Effector CD4-positive, alpha-beta T cell (primary cell): ENCODE measurements around the gene LYRM2.
A peak's percentile ranks its signal among the peaks of the same experiment; 100 is the strongest.
"Not testable (repeated sequence)": the region's sequence is repeated elsewhere in the genome, so short reads cannot be mapped to it uniquely, and the experiment has no call there.

Experiments
- DNase-seq: peaks from one replicate; pipeline ENCODE4 v3.0.0-alpha.2; 2020

LYRM2 gene

GRCh38 chr6:89644864-89645263 lies 6.3 kb upstream of the LYRM2 start:
- DNase-seq = no peak

- DNase-seq = no peak
These were observed 4.9 kb upstream of the LYRM2 start for GRCh38 chr6:89643406-89643805.

- no peak for DNase-seq
These were observed 4.4 kb upstream of the LYRM2 start for GRCh38 chr6:89642956-89643355.

- DNase-seq = not testable (repeated sequence)
These were observed 3.0 kb upstream of the LYRM2 start for GRCh38 chr6:89641581-89641980.

DNA sequence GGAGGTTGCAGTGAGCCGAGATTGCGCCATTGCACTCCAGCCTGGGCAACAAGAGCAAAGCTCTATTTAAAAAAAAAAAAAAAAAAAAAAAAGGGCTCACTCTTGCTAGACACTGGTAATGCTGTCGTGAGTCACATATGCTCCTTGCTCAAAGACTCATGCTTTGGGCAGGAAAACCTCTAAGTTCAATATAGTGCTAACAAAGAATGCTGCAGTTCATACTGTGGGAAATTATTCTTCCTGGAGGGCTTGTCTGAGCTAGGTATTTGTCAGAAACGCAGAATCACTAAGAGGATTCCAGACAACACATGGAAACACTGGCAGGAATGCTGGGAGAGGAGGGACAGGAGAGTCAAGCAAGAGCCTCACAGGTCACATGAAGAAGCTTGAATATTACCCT lies 2.3 kb upstream of the LYRM2 start:
- DNase-seq = no peak

- DNase-seq = no peak
These were observed 607 bp downstream of the LYRM2 start for GRCh38 chr6:89637960-89638319.

DNA sequence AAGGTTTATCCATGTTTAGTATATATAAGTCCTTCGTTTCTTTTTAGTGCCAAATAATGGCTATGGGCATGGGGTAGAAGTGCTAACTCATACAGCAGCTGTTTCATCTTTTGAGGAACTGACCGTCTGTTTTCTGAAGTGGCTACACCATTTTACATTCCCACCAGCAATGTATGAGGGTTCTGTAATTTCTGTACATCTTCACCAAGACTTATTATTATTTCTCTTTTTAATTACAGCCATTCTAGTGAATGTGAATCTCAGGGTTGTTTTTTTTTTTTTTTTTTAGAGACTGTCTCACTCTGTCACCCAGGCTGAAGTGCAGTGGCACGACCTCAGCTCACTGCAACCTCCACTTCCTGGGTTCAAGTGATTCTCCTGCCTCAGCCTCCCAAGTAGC lies 2.1 kb downstream of the LYRM2 start:
- not testable (repeated sequence) for DNase-seq

DNA sequence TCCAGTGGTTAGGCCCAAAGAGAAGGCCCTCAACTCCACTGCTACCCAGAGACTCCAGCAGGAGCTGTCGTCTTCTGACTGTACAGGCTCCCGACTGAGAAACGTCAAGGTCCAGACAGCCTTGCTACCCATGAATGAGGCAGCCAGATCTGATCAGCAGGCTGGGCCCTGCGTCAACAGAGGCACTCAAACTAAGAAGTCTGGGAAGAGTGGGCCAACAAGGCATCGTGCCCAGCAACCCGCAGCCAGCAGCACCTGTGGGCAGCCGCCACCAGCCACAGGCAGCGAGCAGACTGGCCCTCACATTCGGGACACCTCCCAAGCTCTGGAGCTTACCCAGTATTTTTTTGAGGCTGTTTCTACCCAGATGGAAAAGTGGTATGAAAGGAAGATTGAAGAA lies 8.1 kb downstream of the LYRM2 start:
- DNase-seq = no peak

GRCh38 chr6:89623749-89624148 lies 14.8 kb downstream of the LYRM2 start:
- DNase-seq = no peak

- no peak for DNase-seq
These were observed 19.0 kb downstream of the LYRM2 start for GRCh38 chr6:89619567-89619966.

- DNase-seq = no peak
These were observed 20.5 kb downstream of the LYRM2 start for GRCh38 chr6:89618026-89618425.

GRCh38 chr6:89616531-89616930 lies 22.0 kb downstream of the LYRM2 start:
- DNase-seq = no peak

- no peak for DNase-seq
These were observed 22.7 kb downstream of the LYRM2 start for GRCh38 chr6:89615882-89616281.

- no peak for DNase-seq
These were observed 24.8 kb downstream of the LYRM2 start for GRCh38 chr6:89613790-89614189.

DNA sequence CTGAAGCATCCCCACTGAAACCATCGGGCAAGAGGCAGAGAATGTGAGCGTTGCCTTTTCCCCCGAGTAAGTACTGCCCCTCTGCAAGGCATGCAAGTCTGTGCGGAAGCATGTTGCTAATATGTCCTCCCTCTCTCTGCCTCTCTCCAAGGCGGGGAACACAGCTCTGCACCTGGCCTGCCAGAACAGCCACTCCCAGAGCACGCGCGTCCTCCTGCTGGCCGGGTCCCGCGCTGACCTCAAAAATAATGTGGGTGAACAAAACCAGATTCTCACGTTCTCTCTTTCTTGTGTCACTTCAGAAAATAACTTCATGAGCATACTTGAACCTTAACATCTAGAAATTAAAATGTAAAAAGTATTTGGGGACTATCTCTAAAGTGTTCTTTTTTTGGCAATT lies 26.4 kb downstream of the LYRM2 start:
- DNase-seq = no peak

- DNase-seq = no peak
These were observed 26.9 kb downstream of the LYRM2 start for GRCh38 chr6:89611666-89612065.

- peak; percentile 76 for DNase-seq
These were observed 28.4 kb downstream of the LYRM2 start for GRCh38 chr6:89610149-89610642.

DNA sequence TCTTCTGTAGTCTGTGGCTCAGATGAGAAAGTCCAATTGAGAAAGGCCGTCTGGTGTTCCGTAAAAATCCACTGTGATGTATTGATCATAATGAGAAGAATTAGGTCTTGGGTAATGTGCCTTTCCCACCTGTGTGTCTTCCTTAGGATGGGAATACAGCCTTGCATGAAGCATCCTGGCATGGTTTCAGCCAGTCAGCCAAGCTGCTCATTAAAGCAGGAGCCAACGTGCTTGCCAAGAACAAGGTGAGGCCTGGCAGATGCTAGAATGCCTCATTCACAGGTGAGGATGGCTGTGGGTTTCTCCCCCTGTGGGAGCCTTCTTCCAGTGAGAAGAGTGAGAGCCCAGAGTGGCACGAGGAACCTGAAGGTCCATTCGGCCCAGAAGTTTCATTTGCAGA lies 32.7 kb downstream of the LYRM2 start:
- no peak for DNase-seq

GRCh38 chr6:89604653-89605052 lies 33.9 kb downstream of the LYRM2 start:
- DNase-seq = no peak

GRCh38 chr6:89602166-89602565 lies 36.4 kb downstream of the LYRM2 start:
- DNase-seq = no peak

DNA sequence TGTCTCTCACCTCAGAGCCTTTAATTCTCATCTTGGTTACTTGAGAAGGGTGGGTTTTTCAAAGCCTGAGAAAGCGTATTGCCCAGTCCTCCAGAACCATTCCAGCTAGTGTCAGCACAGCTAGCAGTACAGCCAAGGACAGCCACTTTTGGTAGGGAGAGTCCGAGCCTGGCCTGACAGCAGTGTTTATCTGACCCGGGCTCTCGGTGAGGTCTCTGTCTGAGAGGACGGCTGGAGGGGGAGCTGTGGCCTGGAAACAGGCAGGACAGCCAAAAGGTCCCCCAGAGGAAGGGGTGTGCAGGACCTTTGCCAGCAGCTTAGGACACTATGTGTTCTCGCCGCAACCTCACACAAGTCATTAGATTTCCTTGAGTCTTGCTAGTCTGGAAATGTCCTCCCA lies 38.8 kb downstream of the LYRM2 start:
- DNase-seq = no peak

GRCh38 chr6:89597988-89598387 lies 40.6 kb downstream of the LYRM2 start:
- DNase-seq = no peak

DNA sequence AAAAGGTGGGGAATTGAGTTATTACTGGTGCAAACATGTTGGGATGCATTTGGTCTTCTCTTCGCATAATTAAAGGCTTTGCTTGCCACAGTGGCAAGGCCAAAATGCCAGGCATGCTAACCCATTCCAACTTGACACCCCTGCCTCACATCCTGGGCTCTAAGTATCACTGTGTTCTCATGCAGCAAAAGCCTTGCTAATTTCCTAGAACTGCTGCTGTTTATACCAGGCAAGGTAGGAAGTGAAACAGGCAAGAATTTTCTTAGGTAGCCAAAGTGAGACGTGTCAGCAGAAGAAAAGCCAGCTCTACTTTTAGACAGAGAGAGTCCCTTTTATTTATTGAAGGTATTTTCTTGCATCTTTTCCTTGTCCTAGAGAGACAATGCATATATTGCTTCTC lies 41.2 kb downstream of the LYRM2 start:
- DNase-seq = no peak

DNA sequence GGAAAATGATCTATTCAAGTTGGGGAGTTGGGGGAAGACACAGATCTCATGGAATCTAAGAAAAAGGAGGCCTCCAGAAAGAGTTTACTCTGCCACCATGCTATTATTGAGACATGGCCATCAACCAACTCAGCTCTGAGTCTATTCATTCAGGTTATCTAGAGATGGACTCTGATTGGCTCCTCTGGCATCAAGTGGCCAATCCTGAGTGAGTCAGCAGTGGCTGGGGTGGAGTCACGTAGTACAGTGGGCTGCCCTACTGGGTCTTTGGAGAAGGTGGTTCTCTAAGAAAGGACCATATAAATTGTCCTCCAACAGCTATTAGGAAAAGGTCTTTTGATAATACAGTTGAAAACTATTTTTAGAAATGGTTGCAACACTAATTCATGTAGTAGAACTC lies 42.1 kb downstream of the LYRM2 start:
- DNase-seq = no peak

DNA sequence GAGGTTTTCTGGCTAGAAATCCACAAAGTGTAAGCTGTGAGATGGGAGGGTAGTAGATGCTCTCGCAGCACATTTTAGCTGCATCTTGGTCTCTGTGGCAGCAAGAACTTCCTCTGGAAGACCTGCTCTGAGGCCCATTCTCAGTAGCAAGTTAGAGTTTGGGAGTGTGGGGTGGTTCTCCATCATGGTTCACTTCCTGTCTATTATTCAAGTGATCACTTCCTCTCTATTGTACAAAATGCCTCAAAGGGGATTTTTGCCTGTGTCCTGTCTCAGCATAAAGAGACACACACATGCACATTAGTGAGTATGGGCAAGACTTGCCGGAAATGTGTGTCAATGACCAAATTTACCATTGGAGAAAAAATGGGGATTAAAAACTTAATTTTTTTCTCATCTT lies 42.5 kb downstream of the LYRM2 start:
- no peak for DNase-seq

DNA sequence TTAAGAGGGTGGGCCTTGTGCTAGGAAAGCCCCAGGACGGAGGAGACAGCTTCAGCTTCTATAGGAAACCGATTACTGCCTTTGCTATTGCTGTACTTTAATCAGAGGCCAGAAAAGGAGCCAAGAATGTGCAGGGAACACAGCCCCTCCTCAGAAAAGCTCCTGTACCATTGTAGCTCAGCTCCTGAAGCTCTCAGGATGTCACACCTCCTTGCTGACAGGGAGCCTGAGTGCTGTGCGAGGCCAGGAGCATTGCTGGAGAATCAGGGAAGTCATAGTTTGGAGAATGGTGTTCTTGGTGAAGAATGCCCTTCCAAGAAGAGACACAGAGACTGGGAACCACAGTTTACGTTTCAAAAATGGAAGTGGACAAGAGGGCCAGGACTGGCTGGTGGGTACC lies 46.8 kb downstream of the LYRM2 start:
- DNase-seq = no peak
